GM12892 (cell line): ENCODE data around the gene RAP1A.
"Not testable (repeated sequence)": the region's sequence is repeated elsewhere in the genome, so short reads cannot be mapped to it uniquely, and the experiment has no call there.

ENCODE experiments used
- DNase-seq: peaks from one replicate; pipeline ENCODE4 v3.0.0; 2011; ENCODE audit not compliant: insufficient read length
- FAIRE-seq: peaks from 2 replicates; lab custom pipeline; 2011; peaks lifted over from hg19 to GRCh38; lab: Jason Lieb, UNC
- POLR2A ChIP-seq: IDR thresholded peaks from 2 replicates; pipeline ENCODE4 v1.6.1; 2011; ENCODE audit warnings: low read depth, low read length, control low read depth
- POLR2AphosphoS5 ChIP-seq: IDR thresholded peaks from 2 replicates; pipeline ENCODE4 v1.6.1; 2011; ENCODE audit warnings: low read depth, low read length, control low read depth
- TAF1 ChIP-seq: IDR thresholded peaks from 2 replicates; pipeline ENCODE4 v1.6.1; 2011; ENCODE audit warnings: low read depth, mild to moderate bottlenecking, control low read depth, low read length, borderline replicate concordance

Gene RAP1A

GRCh38 chr1:111660204-111661150, 40.9 kb downstream of the RAP1A start:
- no peak for TF ChIP-seq POLR2A
- no peak for TF ChIP-seq TAF1
- TF ChIP-seq POLR2AphosphoS5: no peak
- DNase-seq: no peak
- FAIRE-seq: peak; percentile 76

DNA sequence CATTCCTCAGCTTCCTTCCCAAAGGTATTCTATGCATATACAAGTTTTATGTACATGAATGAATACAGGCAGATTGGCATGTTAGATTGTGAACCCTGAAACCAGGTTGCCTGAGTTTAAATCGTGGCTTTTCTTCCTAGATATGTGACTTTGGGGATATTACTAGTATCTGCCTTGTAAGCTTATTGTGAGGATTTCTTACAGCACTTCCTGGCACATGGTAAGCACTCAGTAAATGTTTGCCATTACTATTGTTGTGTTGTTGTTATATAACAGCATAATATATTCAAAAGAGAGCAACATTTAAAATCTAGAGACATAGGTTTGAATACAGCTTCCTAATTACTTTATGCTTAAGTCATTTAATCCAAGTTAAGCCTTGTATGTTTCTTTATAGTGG, 45.1 kb downstream of the RAP1A start:
- TF ChIP-seq TAF1 (no peak), POLR2A (no peak), POLR2AphosphoS5 (no peak)
- peak; percentile 27 for FAIRE-seq

DNA sequence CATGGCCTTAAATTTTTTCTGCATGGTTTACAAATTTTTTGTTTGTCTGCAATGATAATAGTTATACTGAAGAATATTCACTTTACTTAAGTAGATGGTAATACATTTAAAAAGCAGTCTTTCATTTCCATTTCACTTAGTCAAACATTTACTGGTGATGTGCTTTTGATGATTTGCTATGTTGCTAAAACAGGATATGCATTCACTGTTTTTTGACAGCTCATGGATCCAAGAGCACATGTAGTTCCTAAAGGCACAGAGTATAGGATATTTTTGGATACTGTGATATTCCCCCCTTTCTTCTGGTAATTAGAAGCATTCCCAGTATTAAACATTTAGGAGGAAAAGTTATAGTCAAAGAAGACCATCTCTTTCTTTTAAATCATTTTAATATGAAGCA, 45.9 kb downstream of the RAP1A start:
- no peak for TF ChIP-seq POLR2A
- no peak for TF ChIP-seq TAF1
- TF ChIP-seq POLR2AphosphoS5: no peak
- DNase-seq (no peak), FAIRE-seq (no peak)

More for the DNA sequence above, 45.1 kb downstream of the RAP1A start:
- DNase-seq: no peak

GRCh38 chr1:111666828-111667227, 47.2 kb downstream of the RAP1A start:
- no peak for FAIRE-seq
- DNase-seq: no peak
- TF ChIP-seq POLR2AphosphoS5 (no peak), POLR2A (no peak), TAF1 (no peak)

- DNase-seq (no peak), FAIRE-seq (no peak)
- TF ChIP-seq POLR2A (no peak), TAF1 (no peak)
Measured at GRCh38 chr1:111669268-111669667, 49.7 kb downstream of the RAP1A start.

- DNase-seq: no peak
- TF ChIP-seq POLR2AphosphoS5 (no peak), TAF1 (no peak), POLR2A (no peak)
- no peak for FAIRE-seq
Measured at GRCh38 chr1:111671852-111672251, 52.3 kb downstream of the RAP1A start.

GRCh38 chr1:111672331-111672730, 52.7 kb downstream of the RAP1A start:
- TF ChIP-seq POLR2AphosphoS5 (no peak), POLR2A (no peak), TAF1 (no peak)
- FAIRE-seq (no peak), DNase-seq (no peak)

- no peak for FAIRE-seq
- no peak for TF ChIP-seq POLR2AphosphoS5
Measured at GRCh38 chr1:111677604-111678003, 58.0 kb downstream of the RAP1A start.

DNA sequence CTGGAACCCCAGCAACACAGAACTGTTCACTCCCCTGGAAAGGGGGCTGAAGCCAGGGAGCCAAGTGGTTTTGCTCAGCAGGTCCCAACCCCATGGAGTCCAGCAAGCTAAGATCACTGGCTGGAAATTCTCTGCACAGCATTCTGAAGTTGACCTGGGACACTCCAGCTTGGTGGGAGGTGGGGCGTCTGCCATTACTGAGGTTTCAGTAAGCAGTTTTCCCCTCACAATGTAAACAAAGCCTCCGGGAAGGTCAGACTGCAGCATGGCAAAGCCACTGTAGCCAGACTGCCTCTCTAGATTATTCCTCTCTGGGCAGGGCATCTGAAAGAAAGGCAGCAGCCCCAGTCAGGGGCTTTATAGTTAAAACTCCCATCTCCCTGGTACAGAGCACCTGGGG, 60.0 kb downstream of the RAP1A start:
- DNase-seq (no peak), FAIRE-seq (no peak)
- TF ChIP-seq POLR2AphosphoS5 (no peak), TAF1 (no peak), POLR2A (no peak)

More at GRCh38 chr1:111677604-111678003, 58.0 kb downstream of the RAP1A start:
- DNase-seq: no peak

GRCh38 chr1:111680212-111680800, 60.7 kb downstream of the RAP1A start:
- DNase-seq, FAIRE-seq: not testable (repeated sequence)

GRCh38 chr1:111685293-111686153, 65.9 kb downstream of the RAP1A start:
- DNase-seq, FAIRE-seq: not testable (repeated sequence)

GRCh38 chr1:111690306-111690617, 70.7 kb downstream of the RAP1A start:
- FAIRE-seq: no peak
- TF ChIP-seq POLR2AphosphoS5: no peak
- no peak for TF ChIP-seq POLR2A
- no peak for TF ChIP-seq TAF1
- no peak for DNase-seq
